Stimulated activated CD8-positive, alpha-beta memory T cell treated with anti-CD3 and anti-CD28 coated beads, Interleukin-4, amount 100 ng/mL, for 48 hours (primary cell): ENCODE measurements around the gene LRMDA.

Experiments used
- DNase-seq: peaks from one replicate; pipeline ENCODE4 v3.0.0-alpha.2; 2020

Gene LRMDA

GRCh38 chr10:76397181-76398042, 966.0 kb downstream of the LRMDA start:
- DNase-seq = no peak

DNA sequence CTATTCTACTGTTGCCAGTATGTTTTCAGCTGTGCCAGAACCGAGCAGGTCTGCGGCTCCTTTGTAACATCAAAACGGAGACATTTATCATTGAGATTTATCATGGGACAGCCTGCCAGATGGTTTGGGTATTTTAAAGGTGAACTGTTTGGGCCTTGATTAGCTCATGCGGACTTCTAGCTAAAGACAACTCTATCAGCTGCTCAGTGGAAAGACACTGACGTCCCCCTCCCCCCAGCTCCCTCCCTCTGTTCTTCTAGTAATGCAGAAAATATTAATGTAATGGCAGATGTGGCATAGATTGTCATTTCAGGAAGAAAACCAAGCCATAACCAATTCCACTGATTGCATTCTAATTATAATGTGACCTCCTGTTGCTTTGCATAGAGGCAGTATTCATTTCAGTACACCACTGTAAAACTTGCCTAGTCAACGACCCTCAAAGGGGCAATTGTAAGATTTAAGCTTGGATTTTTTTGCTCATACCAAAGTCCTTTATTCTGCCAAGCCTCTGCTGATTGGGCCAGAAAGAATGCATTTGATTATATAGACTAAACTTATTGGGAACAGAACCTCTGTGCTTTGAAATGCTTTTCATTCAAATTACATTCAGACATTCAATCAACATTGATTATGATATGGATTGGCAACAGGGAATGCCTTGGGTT, 966.8 kb downstream of the LRMDA start:
- DNase-seq = no peak

GRCh38 chr10:76399226-76399625, 967.8 kb downstream of the LRMDA start:
- DNase-seq = no peak

DNA sequence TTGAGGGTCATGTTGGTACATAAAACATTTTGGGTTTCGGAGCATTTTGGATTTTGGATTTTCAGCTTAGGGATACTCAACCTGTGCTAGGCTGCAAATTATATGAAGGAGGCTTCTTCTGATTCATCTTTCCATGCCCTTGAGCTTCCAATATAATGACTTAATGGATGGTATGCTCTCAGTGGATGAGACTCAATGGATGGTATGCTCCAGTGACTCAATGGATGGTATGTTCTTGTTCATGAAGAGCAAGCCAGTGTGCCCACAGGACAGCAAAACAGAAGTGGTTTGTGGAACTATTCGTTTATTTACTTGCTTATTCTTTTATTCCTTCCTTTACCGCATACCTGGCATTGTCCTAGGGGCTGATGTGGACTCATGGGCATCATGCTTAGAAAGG, 969.6 kb downstream of the LRMDA start:
- no peak for DNase-seq

DNA sequence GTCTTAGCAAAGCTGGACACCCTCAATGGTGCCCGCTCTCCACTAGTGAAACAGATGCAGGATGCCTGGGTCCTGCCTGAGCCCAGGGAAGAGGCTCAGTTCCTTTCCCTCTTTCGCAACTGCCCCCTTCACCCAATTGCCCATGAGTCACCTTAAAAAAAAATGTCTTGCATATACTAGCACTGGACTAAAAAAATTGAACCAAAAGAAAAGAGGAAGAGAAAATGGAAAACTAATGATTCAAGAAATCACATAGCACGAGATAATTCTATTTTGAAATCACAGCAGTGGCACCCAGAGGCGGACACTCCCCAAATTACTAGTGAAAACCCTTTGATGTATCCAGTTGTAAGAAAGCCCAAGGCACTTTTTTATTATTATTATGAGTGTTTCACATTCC, 972.5 kb downstream of the LRMDA start:
- no peak for DNase-seq

GRCh38 chr10:76404531-76404930, 973.1 kb downstream of the LRMDA start:
- no peak for DNase-seq

DNA sequence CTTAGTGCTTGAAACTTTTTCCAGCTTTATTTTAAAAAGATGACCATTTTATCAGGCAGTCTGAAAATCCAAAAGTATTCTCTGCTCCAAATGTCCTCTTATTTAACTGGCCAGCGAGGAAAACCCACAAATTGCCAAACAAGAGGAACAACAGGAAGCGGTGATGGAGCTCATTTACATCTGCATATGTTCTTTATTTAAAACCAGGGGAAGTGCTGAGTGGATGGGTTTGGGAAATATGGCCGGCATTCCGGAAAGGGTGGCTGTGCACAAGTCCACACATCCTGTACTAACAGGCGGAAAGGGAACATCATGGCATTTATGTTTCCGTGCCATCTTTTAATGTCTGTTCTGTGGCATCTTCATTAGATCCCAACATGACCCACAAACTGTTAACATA, 974.5 kb downstream of the LRMDA start:
- no peak for DNase-seq

- no peak for DNase-seq
Observed at GRCh38 chr10:76408646-76409045, 977.2 kb downstream of the LRMDA start.

GRCh38 chr10:76411729-76412435, 980.5 kb downstream of the LRMDA start:
- DNase-seq = no peak

DNA sequence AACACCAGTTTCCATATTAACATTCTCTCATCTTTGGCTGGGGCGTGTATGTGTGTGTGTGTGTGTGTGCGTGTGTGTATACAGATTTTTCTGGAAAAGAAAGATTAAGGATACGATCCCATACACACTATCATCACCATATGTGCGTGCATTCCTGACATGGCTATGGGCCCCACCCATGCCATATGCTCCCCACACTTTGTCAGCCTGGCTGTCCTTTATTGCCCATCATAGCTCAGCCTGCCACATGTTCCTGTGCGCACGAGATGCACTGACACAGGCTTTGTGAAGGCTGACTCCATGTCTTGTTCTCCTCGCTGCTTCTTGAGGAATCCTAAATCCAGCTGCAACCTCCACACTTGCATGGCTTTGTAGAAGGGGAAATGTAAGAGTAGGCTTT, 984.1 kb downstream of the LRMDA start:
- no peak for DNase-seq

DNA sequence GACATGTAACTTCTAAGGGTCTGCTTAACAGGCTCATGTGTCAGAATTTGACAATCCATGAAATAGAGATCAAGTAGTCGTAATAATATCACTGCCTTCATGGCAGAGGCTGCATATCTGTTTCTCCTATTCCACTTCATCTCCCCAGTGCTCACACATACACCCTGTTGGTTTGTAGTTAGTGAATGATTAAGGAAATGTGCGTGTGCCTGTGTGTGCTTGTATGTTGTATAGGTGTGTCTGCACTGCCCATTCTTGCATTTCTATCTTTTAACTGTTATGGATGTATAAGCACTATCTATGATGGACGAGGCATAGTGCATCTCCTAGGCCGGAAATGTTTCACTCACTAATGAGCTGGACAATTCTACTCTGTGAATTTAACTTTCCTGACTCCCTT, 985.2 kb downstream of the LRMDA start:
- no peak for DNase-seq

- no peak for DNase-seq
Observed at GRCh38 chr10:76420725-76421124, 989.3 kb downstream of the LRMDA start.

DNA sequence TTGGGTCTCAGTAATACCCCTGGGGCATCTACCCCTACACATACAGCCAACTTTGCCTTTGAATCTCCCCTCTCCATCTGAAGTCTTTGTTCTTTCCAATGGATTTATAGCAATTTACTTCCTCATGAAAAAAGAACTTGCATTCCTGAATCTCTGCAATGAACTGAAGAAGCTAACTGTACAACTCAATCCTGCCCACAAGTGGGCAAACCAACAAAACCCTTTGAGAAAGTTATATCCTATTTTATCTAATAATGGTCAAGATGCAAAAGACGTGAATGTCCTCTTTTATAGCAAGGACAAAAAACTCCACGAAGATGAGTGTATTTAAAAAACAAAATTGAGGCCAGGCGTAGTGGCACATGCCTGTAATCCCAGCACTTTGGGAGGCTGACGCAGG, 991.3 kb downstream of the LRMDA start:
- no peak for DNase-seq

GRCh38 chr10:76428551-76429367, 997.3 kb downstream of the LRMDA start:
- DNase-seq = no peak

GRCh38 chr10:76429368-76430060, 998.1 kb downstream of the LRMDA start:
- no peak for DNase-seq

DNA sequence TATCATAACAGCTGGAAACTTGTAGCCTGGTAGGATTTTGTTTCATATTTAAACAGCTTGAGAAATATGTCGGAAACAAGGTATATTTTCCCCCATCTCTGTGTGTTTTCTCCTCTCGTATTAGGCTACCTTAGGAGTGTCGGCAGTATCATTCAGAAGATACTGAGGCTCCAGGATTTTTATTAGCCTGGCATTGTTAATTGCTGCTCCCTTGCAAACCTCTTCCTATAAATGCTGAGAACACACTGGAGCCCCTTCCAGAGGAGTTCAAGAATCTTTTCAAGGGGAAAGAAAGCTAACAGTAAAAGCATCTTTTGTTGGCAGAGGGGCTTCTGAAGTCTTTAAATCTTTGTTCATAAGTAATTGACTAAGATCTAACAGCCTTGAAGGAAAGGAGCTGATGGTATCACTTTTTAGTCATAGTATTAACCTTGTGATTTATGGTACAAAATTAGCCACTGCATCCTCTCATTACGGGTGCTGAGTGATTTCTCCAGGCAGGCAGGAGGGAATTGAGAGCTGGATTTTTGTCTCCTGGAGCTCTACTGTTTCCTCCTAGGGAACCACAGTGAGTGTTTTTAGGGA, 998.7 kb downstream of the LRMDA start:
- no peak for DNase-seq

DNA sequence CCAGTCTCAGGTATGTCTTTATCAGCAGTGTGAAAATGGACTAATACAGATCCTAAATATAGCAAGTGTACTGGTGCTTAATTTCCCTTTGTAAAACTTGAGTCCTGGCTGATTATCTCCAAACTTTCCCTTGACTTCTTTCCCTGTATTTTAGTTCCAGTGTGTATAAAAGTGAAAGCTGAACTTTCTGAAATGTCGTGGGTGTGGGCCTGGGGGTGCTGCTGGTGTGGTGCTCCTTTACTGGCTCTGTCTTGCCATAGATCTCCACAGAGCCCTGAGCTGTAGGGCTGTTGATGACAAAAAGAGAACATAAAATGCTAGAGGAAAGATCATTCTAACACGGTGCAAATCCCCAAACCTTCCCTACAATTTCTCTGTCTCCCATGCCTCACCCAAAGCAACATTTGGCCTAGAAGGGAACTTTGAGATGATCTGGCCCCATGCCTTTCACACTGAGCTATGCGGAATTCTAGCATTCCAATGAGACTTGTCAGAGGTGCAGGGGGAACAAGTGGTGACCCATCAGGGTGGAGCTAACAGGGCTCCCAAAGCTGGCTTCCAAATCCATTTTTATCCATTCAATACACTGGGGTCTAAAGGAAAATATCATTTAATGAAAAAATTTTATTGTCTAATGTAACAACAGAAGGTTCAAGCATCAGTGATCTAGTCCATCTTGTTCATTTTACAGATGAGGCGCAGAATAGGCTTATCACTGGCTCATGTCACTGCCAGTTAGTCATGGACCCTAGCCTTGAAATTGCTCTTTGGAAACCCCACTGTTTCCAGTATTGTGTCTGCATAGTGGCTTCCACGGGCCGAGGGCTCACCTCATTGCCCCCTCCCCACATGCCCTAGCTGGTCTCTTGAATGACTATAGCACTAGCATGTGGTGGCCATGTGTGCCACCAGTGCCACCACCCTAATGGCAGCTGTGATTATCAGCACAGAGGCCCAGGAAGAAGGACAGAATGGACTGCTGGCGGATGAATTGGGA, 1000.9 kb downstream of the LRMDA start:
- DNase-seq = no peak

- DNase-seq = no peak
Observed at GRCh38 chr10:76433161-76434005, 1002.0 kb downstream of the LRMDA start.

- DNase-seq = no peak
Observed at GRCh38 chr10:76435157-76435556, 1003.7 kb downstream of the LRMDA start.

GRCh38 chr10:76436401-76436811, 1005.0 kb downstream of the LRMDA start:
- no peak for DNase-seq
